ENCODE measurements around the gene ENTPD6. TPM values are rescaled to one million over a fixed set of nuclear protein-coding genes. Genes with fewer than 3 reads are reported as not detected.

The ENTPD6 gene
- total and polyA plus RNA-seq, 9 donors: 29.5 to 44.3 (median 33.8) TPM

DNA sequence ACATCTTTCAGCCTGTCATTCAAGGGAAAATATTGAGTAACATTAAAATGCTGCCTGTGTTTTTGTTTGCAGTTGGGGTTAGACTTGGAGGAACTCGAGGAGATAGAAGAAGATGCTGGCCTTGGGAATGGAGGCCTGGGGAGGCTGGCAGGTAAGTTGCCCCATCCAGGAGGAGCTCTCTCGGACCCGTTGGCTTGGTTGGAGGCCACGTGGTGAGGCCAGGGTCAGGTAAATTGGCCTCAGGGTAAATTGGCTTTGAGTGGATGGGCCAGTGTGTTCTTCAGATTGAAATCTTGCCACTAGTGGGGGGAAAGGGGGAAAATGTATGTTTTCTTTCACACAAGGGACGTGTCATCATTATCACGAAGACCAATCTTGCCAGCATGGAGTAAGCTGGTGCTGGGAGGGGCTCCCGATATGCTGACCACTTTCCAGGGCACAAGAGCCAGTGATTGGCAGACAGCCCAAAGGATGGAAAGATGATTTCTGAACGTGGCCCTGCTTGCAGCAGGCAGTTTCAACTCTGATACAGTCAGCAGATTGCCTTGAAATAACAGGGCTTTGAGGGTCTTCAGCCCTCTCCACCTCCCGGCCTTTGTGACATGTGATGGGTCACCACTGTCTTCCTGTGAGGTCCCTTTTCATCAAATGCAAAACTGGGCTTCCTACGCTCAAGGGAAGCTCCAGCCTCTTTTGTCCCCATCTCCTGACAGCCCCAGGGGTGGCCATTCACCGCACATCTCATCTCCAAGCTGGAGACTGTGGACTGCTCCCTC lies 73.7 kb downstream of the ENTPD6 start:
- Histone ChIP-seq H3K9me3 (replicated peaks; ENCODE audit: control insufficient read depth, low read depth, low read length) (no peaks in the 10 kb centered on the region), H3K27me3 (ENCODE audit: control insufficient read depth, insufficient read depth, low read length) (no peaks in the 10 kb centered on the region), H3K4me1 (ENCODE audit: control insufficient read depth, insufficient read depth, low read length) (no peaks in the 10 kb centered on the region), H3K27ac (ENCODE audit: low read length) (no peak overlapping the region), H3K36me3 (ENCODE audit: control insufficient read depth, insufficient read depth, low read length) (peaks cover 41% of the 10 kb centered on the region), H3K4me3 (ENCODE audit: low read length) (no peak overlapping the region)
- peak; percentile 2 for DNase-seq
- 77% methylated on average over 10 of the region's 11 CpGs for WGBS (ENCODE audit: insufficient coverage)

DNA sequence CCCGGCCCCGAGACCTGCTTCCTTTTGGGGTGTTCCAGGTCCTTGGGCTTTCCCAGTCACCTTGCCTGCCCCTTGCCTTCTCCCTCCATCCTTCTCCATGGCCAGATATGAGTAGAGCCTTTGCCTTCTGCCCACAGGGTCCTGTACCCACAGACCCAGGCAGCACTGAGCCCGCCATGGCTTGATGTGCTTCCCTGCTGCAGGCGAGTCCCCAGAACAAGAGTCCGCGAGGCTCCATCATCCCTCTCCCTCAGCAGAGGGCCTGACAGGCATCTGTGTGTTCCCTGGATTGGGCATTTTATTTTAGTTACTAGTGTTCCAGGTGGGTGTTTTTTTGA lies 74.3 kb downstream of the ENTPD6 start:
- Histone ChIP-seq H3K9me3 (replicated peaks; ENCODE audit: control insufficient read depth, low read depth, low read length) (no peaks in the 10 kb centered on the region), H3K27ac (ENCODE audit: low read length) (no peak overlapping the region), H3K36me3 (ENCODE audit: control insufficient read depth, insufficient read depth, low read length) (peaks cover 47% of the 10 kb centered on the region), H3K27me3 (ENCODE audit: control insufficient read depth, insufficient read depth, low read length) (no peaks in the 10 kb centered on the region), H3K4me1 (ENCODE audit: control insufficient read depth, insufficient read depth, low read length) (no peaks in the 10 kb centered on the region), H3K4me3 (ENCODE audit: low read length) (no peak overlapping the region)
- no peak for DNase-seq
- WGBS (ENCODE audit: insufficient coverage): 100% methylated on average over 2 of the region's 6 CpGs

DNA sequence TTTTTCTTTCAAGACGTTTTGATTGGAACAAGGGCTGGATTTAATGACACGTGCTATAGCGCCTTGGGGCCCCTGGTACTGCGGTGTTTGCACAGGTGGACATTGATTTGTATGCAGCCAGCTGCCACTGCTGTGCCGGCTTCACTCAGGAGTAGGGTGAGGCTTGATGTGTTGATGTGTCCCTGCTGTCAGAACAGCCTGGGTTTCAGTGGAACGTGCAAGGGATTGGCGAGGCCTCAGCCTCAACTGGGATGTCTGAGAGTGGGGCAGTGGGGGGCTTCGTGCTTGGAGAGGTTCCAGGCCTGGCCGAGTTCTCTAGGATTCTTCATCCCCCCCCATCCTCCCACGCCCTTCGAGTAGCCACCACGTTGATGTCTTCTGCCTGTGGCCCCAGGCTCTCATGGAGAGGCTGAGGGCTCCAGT lies 75.3 kb downstream of the ENTPD6 start:
- no peak overlapping the region for H3K27ac ChIP-seq (ENCODE audit: low read length)
- peak; percentile 1 for DNase-seq
- H3K9me3 ChIP-seq (replicated peaks; ENCODE audit: control insufficient read depth, low read depth, low read length): no peaks in the 10 kb centered on the region
- 88% methylated on average over 8 of the region's 12 CpGs for WGBS (ENCODE audit: insufficient coverage)
- H3K27me3 ChIP-seq (ENCODE audit: control insufficient read depth, insufficient read depth, low read length): no peaks in the 10 kb centered on the region
- no peaks in the 10 kb centered on the region for H3K4me1 ChIP-seq (ENCODE audit: control insufficient read depth, insufficient read depth, low read length)
- peaks cover 54% of the 10 kb centered on the region for H3K36me3 ChIP-seq (ENCODE audit: control insufficient read depth, insufficient read depth, low read length)
- no peak overlapping the region for H3K4me3 ChIP-seq (ENCODE audit: low read length)

DNA sequence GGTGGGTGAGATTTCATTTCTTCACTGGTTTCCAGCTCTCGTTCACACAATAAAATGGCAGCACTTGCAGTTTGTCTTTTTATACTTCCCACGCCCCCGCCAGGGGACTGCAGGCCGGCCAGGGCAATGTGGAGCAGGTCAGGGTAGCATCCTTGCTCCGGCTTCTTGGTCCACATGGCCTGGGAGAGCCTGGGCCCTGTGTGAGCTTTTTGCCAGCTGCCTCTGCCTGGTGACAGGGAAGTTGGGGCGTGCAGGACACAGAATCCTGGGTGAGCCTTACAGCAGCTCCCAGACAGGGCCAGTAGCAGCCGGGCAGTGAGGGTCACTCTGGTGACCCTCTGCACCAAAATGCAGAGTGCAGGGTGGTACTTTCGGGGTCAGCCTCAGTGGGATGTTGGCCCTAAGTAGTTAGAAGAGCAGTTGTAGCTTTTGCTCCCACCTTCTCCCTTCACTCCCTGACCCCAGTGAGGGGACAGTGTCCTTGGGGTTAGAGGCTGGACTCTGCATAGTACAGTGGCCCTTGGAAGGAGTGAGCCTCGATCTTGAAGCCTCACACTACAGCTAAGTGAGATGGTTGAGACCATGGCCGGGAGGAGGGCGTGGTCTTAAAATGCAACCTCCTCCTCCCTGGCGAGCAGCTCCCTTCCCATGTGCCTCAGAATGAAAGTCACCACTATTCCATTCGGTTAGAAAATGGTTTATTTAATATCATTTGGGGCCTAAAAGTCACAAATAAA lies 76.1 kb downstream of the ENTPD6 start:
- no peak overlapping the region for H3K27ac ChIP-seq (ENCODE audit: low read length)
- H3K4me3 ChIP-seq (ENCODE audit: low read length): no peak overlapping the region
- no peaks in the 10 kb centered on the region for H3K9me3 ChIP-seq (replicated peaks; ENCODE audit: control insufficient read depth, low read depth, low read length)
- H3K36me3 ChIP-seq (ENCODE audit: control insufficient read depth, insufficient read depth, low read length): peaks cover 57% of the 10 kb centered on the region
- H3K27me3 ChIP-seq (ENCODE audit: control insufficient read depth, insufficient read depth, low read length): no peaks in the 10 kb centered on the region
- no peak for DNase-seq
- 94% methylated on average over 6 of the region's 13 CpGs for WGBS (ENCODE audit: insufficient coverage)
- H3K4me1 ChIP-seq (ENCODE audit: control insufficient read depth, insufficient read depth, low read length): no peaks in the 10 kb centered on the region

DNA sequence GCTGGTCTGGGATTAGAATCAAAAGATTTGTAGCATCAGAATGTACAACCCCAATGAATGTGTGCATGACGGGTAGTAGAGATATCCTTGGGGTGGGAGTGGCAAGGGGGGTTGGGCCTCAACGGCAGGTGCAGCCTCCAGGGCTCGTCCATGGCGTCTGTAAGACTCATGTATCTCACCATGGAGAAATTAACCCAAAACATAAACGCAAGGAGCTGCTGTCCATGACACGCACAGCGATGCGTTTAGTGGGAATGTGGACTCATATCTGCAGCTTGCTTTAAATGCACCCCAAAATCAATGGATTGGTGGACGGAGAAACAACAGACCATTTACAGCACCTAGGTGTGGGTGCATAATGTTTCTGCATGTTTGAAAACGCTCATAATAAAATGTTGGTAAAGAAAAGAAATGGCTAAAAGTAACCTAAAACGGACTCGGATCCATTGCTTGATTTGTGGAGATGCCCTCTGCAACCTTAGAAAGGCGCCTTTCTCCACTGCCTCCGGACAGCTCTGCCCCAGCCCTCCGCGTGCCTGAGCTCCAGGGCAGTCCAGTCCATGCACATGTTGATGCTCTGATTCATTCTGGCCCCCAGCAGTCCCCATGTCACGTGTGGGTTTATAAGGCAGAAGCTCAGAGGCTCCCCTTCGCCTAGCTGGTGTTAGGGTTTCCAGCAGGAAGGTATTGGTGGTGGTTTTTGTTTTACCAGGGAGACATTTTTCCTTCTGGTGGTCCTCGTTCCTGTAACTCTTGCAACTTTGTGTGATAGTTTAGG lies 76.9 kb downstream of the ENTPD6 start:
- H3K27ac ChIP-seq (ENCODE audit: low read length): no peak overlapping the region
- H3K4me1 ChIP-seq (ENCODE audit: control insufficient read depth, insufficient read depth, low read length): no peaks in the 10 kb centered on the region
- H3K4me3 ChIP-seq (ENCODE audit: low read length): no peak overlapping the region
- H3K9me3 ChIP-seq (replicated peaks; ENCODE audit: control insufficient read depth, low read depth, low read length): no peaks in the 10 kb centered on the region
- no peaks in the 10 kb centered on the region for H3K27me3 ChIP-seq (ENCODE audit: control insufficient read depth, insufficient read depth, low read length)
- 89% methylated on average over 9 of the region's 19 CpGs for WGBS (ENCODE audit: insufficient coverage)
- H3K36me3 ChIP-seq (ENCODE audit: control insufficient read depth, insufficient read depth, low read length): peaks cover 64% of the 10 kb centered on the region
- DNase-seq: no peak

DNA sequence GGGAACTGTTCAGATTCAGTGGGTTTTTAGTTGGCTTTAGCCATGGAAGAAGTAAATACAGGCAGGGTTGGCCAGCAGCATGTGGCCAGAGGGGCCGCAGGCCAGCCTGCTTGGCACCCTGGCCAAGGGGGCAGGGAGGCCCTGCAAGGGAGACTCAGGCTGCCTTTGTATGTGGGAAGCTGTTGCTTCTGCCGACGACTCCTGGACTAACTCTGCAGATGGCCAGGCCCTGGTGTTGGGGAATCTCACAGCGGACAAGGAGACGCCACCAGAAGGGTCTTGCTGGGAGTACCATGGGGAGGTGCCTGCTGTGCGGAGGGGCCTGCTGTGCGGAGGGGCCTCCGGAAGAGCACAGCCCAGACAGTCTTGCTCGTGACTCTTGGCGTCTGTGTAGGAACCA lies 77.5 kb downstream of the ENTPD6 start:
- DNase-seq: no peak
- no peak overlapping the region for H3K4me3 ChIP-seq (ENCODE audit: low read length)
- 83% methylated on average over 10 of the region's 10 CpGs for WGBS (ENCODE audit: insufficient coverage)
- H3K36me3 ChIP-seq (ENCODE audit: control insufficient read depth, insufficient read depth, low read length): peaks cover 70% of the 10 kb centered on the region
- no peak overlapping the region for H3K27ac ChIP-seq (ENCODE audit: low read length)
- H3K4me1 ChIP-seq (ENCODE audit: control insufficient read depth, insufficient read depth, low read length): no peaks in the 10 kb centered on the region
- no peaks in the 10 kb centered on the region for H3K9me3 ChIP-seq (replicated peaks; ENCODE audit: control insufficient read depth, low read depth, low read length)
- no peaks in the 10 kb centered on the region for H3K27me3 ChIP-seq (ENCODE audit: control insufficient read depth, insufficient read depth, low read length)

DNA sequence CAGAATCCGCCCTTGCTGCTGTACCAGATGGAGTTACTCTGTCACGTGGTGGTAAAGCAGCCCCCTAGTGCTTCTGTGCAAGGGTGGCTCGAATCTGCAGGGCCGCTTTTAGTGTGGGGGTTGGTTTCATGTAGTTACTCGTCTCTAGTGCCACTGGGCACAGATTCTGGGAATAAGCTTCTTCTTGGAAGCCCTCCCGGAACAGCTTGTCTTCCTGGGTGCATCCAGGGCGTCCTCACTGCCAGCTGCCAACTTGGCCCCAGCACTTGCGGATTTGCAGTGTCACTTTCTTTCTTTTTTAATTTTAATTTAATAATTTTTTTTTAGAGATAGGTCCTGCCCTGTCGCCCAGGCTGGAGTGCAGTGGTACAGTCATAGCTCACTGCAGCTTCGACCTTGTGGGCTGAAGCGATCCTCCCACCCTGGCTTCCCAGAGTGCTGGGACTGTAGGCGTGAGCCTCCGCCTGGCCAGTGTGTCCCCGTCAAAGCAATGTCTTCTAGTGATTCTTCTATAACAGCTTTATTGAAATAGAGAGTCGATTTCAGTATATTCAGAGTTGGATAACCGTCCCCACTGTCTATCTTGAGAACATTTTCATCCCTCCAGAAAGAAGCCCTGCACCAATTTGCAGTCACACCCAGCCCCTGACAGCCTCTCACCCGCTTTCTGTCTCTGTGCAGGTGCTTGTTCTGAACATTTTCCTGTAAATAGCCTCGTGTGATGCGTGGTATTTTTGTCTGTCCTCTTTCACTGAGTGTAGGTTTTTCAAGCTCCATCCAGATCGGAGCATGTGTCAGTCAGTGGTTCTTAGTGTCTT lies 78.2 kb downstream of the ENTPD6 start:
- no peak overlapping the region for H3K27ac ChIP-seq (ENCODE audit: low read length)
- peak; percentile 5 for DNase-seq
- 89% methylated on average over 10 of the region's 20 CpGs for WGBS (ENCODE audit: insufficient coverage)

DNA sequence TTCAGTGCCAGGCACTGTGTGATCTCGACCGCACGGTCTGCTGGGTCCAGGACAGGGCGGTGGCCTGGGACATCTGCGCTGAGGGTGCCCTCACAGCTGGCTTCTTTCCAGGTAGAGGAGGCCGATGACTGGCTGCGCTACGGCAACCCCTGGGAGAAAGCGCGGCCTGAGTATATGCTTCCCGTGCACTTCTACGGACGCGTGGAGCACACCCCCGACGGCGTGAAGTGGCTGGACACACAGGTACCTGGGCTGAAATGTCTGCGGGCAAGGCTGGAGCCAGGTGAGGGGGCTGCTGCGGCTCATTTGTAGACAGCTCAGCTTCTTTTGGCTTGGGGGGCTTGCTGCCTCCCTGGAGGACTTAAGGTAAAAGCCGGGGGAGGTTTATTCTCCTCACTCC lies 79.0 kb downstream of the ENTPD6 start:
- H3K4me3 ChIP-seq (ENCODE audit: low read length): no peak overlapping the region
- no peaks in the 10 kb centered on the region for H3K4me1 ChIP-seq (ENCODE audit: control insufficient read depth, insufficient read depth, low read length)
- no peaks in the 10 kb centered on the region for H3K27me3 ChIP-seq (ENCODE audit: control insufficient read depth, insufficient read depth, low read length)
- no peaks in the 10 kb centered on the region for H3K9me3 ChIP-seq (replicated peaks; ENCODE audit: control insufficient read depth, low read depth, low read length)
- DNase-seq: no peak
- no peak overlapping the region for H3K27ac ChIP-seq (ENCODE audit: low read length)
- peaks cover 73% of the 10 kb centered on the region for H3K36me3 ChIP-seq (ENCODE audit: control insufficient read depth, insufficient read depth, low read length)
- WGBS (ENCODE audit: insufficient coverage): 94% methylated on average over 17 of the region's 20 CpGs

More for the DNA sequence above, 78.2 kb downstream of the ENTPD6 start:
- H3K4me1 ChIP-seq (ENCODE audit: control insufficient read depth, insufficient read depth, low read length): no peaks in the 10 kb centered on the region
- no peaks in the 10 kb centered on the region for H3K9me3 ChIP-seq (replicated peaks; ENCODE audit: control insufficient read depth, low read depth, low read length)
- no peaks in the 10 kb centered on the region for H3K27me3 ChIP-seq (ENCODE audit: control insufficient read depth, insufficient read depth, low read length)
- no peak overlapping the region for H3K4me3 ChIP-seq (ENCODE audit: low read length)
- H3K36me3 ChIP-seq (ENCODE audit: control insufficient read depth, insufficient read depth, low read length): peaks cover 77% of the 10 kb centered on the region

DNA sequence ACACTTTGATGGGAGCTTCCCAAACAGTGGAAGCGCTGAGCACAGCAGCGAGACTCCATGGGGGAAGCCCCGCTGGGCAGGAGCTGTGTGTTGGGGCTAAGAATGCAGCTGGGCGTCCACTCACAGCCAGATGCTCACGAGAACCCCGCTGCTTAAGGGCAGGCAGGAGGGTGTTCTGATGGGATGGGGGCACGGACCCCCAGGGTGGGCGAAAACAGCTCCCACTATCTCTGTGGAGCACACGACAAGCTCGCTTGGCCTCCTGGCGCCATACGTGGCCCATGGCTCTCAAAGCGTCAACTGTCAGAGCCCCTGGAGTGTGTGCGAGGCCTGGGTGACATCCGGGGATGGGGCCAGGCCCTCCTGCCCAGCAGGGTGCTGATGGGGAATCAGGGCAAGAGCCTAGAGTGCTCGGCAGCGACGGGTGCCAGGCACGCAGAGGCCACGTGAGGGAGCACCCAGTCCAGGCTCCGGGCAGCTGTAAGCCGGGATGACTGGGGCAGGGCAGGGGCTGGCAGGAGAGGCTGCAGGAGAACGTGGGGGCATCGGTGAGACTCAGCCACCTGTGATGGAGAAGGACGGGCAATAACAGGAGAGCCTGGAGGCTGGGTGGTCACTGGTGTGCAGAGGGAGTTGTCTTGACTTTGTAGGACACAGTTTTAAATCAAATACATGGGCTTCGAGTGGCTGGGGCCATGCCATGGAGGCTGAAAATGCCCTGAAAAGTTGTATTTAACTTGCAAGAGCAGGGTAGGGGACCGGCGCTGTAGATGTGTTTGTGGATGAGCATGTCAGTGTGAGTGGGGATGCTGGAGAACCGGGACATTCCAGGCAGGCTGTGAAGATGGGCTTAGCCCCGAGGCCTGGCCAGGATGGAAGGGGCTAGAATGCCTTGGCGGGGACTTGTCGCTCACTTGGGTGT lies 79.6 kb downstream of the ENTPD6 start:
- Histone ChIP-seq H3K4me1 (ENCODE audit: control insufficient read depth, insufficient read depth, low read length) (no peaks in the 10 kb centered on the region), H3K27ac (ENCODE audit: low read length) (no peak overlapping the region), H3K27me3 (ENCODE audit: control insufficient read depth, insufficient read depth, low read length) (no peaks in the 10 kb centered on the region), H3K36me3 (ENCODE audit: control insufficient read depth, insufficient read depth, low read length) (peaks cover 70% of the 10 kb centered on the region), H3K9me3 (replicated peaks; ENCODE audit: control insufficient read depth, low read depth, low read length) (no peaks in the 10 kb centered on the region), H3K4me3 (ENCODE audit: low read length) (no peak overlapping the region)
- DNase-seq: no peak
- WGBS (ENCODE audit: insufficient coverage): 92% methylated on average over 31 of the region's 32 CpGs
